ENCODE measurements around the gene COLGALT1.

- TF ChIP-seq CTCF (IDR thresholded peaks at IDR 0.05) (no peak), POLR2A (IDR thresholded peaks at IDR 0.05) (no peak), EP300 (IDR thresholded peaks at IDR 0.05) (no peak), POLR2AphosphoS5 (IDR thresholded peaks at IDR 0.05) (no peak)
These were observed 11.0 kb upstream of the COLGALT1 start for GRCh38 chr19:17544418-17544817.
